NCI-H2107 treated with DMSO at 0.1 percent for 48 hours (cell line): ENCODE results near the gene TMEM201.

Experiments used
- DNase-seq: peaks from one replicate; lab custom pipeline; 2025; ENCODE audit not compliant: unreplicated experiment; lab: John Stamatoyannopoulos, UW

The TMEM201 gene

GRCh38 chr1:9599741-9600140 lies 11.0 kb downstream of the TMEM201 start:
- DNase-seq, result no peak

GRCh38 chr1:9600861-9601834 lies 12.4 kb downstream of the TMEM201 start:
- DNase-seq, result no peak

GRCh38 chr1:9601942-9602793 lies 13.5 kb downstream of the TMEM201 start:
- no peak for DNase-seq

- DNase-seq, result no peak
Observed at GRCh38 chr1:9602794-9603167, 14.1 kb downstream of the TMEM201 start.

GRCh38 chr1:9603307-9603706 lies 14.6 kb downstream of the TMEM201 start:
- DNase-seq, result no peak

GRCh38 chr1:9603766-9604753 lies 15.3 kb downstream of the TMEM201 start:
- no peak for DNase-seq

GRCh38 chr1:9604836-9605235 lies 16.1 kb downstream of the TMEM201 start:
- no peak for DNase-seq

- no peak for DNase-seq
Observed at GRCh38 chr1:9605946-9606455, 17.3 kb downstream of the TMEM201 start.

GRCh38 chr1:9606458-9606857 lies 17.7 kb downstream of the TMEM201 start:
- DNase-seq, result no peak

GRCh38 chr1:9606948-9607347 lies 18.2 kb downstream of the TMEM201 start:
- no peak for DNase-seq

GRCh38 chr1:9607352-9607751 lies 18.6 kb downstream of the TMEM201 start:
- no peak for DNase-seq

- no peak for DNase-seq
Observed at GRCh38 chr1:9609998-9610397, 21.3 kb downstream of the TMEM201 start.

GRCh38 chr1:9610548-9610947 lies 21.8 kb downstream of the TMEM201 start:
- DNase-seq, result no peak

GRCh38 chr1:9611716-9612115 lies 23.0 kb downstream of the TMEM201 start:
- DNase-seq, result no peak

- no peak for DNase-seq
Observed at GRCh38 chr1:9612162-9612845, 23.6 kb downstream of the TMEM201 start.

GRCh38 chr1:9612871-9613624 lies 24.3 kb downstream of the TMEM201 start:
- DNase-seq, result no peak

GRCh38 chr1:9613625-9614299 lies 25.1 kb downstream of the TMEM201 start:
- no peak for DNase-seq

GRCh38 chr1:9615316-9616063 lies 26.8 kb downstream of the TMEM201 start:
- no peak for DNase-seq
